Gastrocnemius medialis (tissue), 4 donors: ENCODE data around the gene USP36. TPM values are rescaled to one million over a fixed set of nuclear protein-coding genes. Genes with fewer than 3 reads are reported as not detected.

Experiments
- ATAC-seq, 2 donors: fragments of 150-250 bp; one replicate each; pipeline ENCODE4 v1.9.1; 2016
- DNase-seq, 2 donors: peaks; one replicate each; pipeline ENCODE4 v3.0.0-alpha.2; 2019
- H3K27ac ChIP-seq, 4 donors: fragments of 200-600 bp; sonication (generic); 1 replicate in 1 of 4; 2 replicates in 3 of 4; pipeline ENCODE4 v1.5.1; 2016 to 2018; ENCODE audit warnings: mild to moderate bottlenecking in 2 of 4, moderate library complexity in 1 of 4
- H3K27me3 ChIP-seq, 3 donors: fragments of 200-600 bp; sonication (generic) in 2 of 3; 1 replicate in 1 of 3; 2 replicates in 2 of 3; pipeline versions ENCODE4 v1.5.1 to v1.6.0; 2016 to 2019; ENCODE audit warnings: mild to moderate bottlenecking in 1 of 3, moderate library complexity in 1 of 3
- H3K36me3 ChIP-seq, 2 donors: fragments of 200-600 bp; sonication (generic) in 1 of 2; one replicate each; pipeline ENCODE4 v1.5.1; 2017 to 2018
- H3K4me1 ChIP-seq, 2 donors: fragments of 200-600 bp; sonication (generic) in 1 of 2; one replicate each; pipeline ENCODE4 v1.5.1; 2016 to 2017; ENCODE audit warnings: mild to moderate bottlenecking in 2 of 2
- H3K4me3 ChIP-seq, 4 donors: fragments of 200-600 bp; sonication (generic) in 3 of 4; 1 replicate in 1 of 4; 2 replicates in 3 of 4; pipeline ENCODE4 v1.5.1; 2016 to 2019; ENCODE audit warnings: mild to moderate bottlenecking in 2 of 4
- H3K9me3 ChIP-seq, 3 donors: fragments of 200-600 bp; sonication (generic) in 2 of 3; 1 replicate in 1 of 3; 2 replicates in 2 of 3; pipeline ENCODE4 v1.5.1; 2016 to 2019
- CTCF ChIP-seq, 5 experiments: fragments of 450-650 bp in 3 of 5; fragments of 200-600 bp in 2 of 5; sonication (generic) in 2 of 5; IDR thresholded peaks in 4 of 5; conservative IDR thresholded peaks in 1 of 5; 1 replicate in 4 of 5; 2 replicates in 1 of 5; pipeline ENCODE4 v1.5.1; 2016 to 2019; ENCODE audit warnings: antibody characterized with exemption in 5 of 5, mild to moderate bottlenecking in 3 of 5, moderate library complexity in 3 of 5
- POLR2A ChIP-seq, 2 donors: fragments of 450-650 bp; IDR thresholded peaks; one replicate each; pipeline ENCODE4 v1.6.1; 2017; ENCODE audit warnings: antibody characterized with exemption in 2 of 2, mild to moderate bottlenecking in 2 of 2, moderate library complexity in 2 of 2
- in situ Hi-C, 4 donors: fragments of 200-750 bp; cut with MboI; loops; one replicate each; pipeline versions ENCODE4 v1.15.0 to v1.8.0; 2017; ENCODE audit warnings: low sequenced_read_pairs in 4 of 4
- intact Hi-C: fragments of 100-400 bp; cut with DNase I; formaldehyde crosslinking; loops from one replicate; pipeline ENCODE4 v1.15.1; 2023; ENCODE audit warnings: low total_unique reads
- total RNA-seq, 4 donors: library from RNA; depleted of rRNA; stranded (reverse); fragments of >200 nt; gene quantifications; one replicate each; pipeline versions ENCODE4 v1.1.0 to v1.2.3, GENCODE V29; 2016

The USP36 gene
- total RNA-seq, 4 donors from 2014 or later, result 15.2 to 21.1 (median 20.0) TPM

GRCh38 chr17:78838574-78839005 is 2.0 kb downstream of the USP36 start:
- Histone ChIP-seq H3K4me3 (peak overlapping the region in 1 of 4 donors; percentile 86), H3K36me3 (peaks cover 3 to 41% of the 10 kb centered on the region in 2 donors), H3K9me3 (no peaks in the 10 kb centered on the region), H3K27ac (peak overlapping the region in 1 of 4 donors; percentile 96), H3K4me1 (peaks cover 13 to 18% of the 10 kb centered on the region in 2 donors), H3K27me3 (no peaks in the 10 kb centered on the region)
- intact Hi-C loops (loop anchor here (5.0 kb wide), 1 partner anchor 41 kb away; no protein-coding TSS in a partner anchor), in situ Hi-C loops (no loop called here)
- DNase-seq (no peak), ATAC-seq (no peak)
- TF ChIP-seq CTCF (IDR thresholded peaks at IDR 0.05 in 4 of 5, conservative IDR thresholded peaks at IDR 0.05 in 1 of 5), result no peak
- no peak for TF ChIP-seq POLR2A (IDR thresholded peaks at IDR 0.05)

DNA sequence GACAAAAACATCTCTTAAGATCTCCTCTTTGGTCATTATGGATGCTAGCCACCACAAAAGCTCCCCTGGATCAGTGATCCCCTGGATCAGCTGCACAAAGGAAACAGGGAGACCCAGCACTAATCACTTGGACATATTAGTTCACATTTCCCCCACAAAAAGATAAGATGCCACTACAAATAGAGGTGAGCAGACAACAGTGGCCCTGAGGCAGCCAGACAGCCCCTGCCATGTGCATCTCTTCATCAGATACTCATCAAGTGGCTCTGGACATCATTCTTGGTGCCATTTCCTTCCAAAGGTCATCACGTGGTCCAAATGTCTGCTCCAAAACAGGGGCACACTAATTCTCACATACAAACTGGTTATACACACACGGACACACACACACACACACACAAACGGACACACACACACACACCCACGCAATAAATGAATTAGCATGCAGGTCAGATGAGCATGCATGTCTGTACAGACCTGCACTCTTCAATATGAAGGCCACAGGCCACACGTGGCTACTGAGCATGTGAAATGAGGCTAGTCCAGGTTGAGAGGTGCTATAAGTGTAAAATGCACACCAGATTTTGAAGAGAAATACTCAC is 4.1 kb downstream of the USP36 start:
- ATAC-seq (no peak), DNase-seq (no peak)
- TF ChIP-seq CTCF (IDR thresholded peaks at IDR 0.05 in 4 of 5, conservative IDR thresholded peaks at IDR 0.05 in 1 of 5) (no peak), POLR2A (IDR thresholded peaks at IDR 0.05) (no peak)
- intact Hi-C loops (loop anchor here (5.0 kb wide), 1 partner anchor 39 kb away; no protein-coding TSS in a partner anchor), in situ Hi-C loops (no loop called here)
- no peaks in the 10 kb centered on the region for H3K9me3 ChIP-seq
- peaks cover 7 to 62% of the 10 kb centered on the region in 2 donors for H3K36me3 ChIP-seq
- no peak overlapping the region for H3K4me3 ChIP-seq
- H3K27me3 ChIP-seq, result no peaks in the 10 kb centered on the region
- no peak overlapping the region for H3K27ac ChIP-seq
- peaks cover 9 to 14% of the 10 kb centered on the region in 2 donors for H3K4me1 ChIP-seq

GRCh38 chr17:78834571-78834970 is 6.0 kb downstream of the USP36 start:
- H3K9me3 ChIP-seq, result no peaks in the 10 kb centered on the region
- ATAC-seq (no peak), DNase-seq (no peak)
- H3K4me3 ChIP-seq, result no peak overlapping the region
- H3K27me3 ChIP-seq, result no peaks in the 10 kb centered on the region
- intact Hi-C loops (no loop called here), in situ Hi-C loops (no loop called here)
- H3K27ac ChIP-seq, result no peak overlapping the region
- TF ChIP-seq CTCF (IDR thresholded peaks at IDR 0.05 in 4 of 5, conservative IDR thresholded peaks at IDR 0.05 in 1 of 5) (no peak), POLR2A (IDR thresholded peaks at IDR 0.05) (no peak)
- peaks cover 7 to 11% of the 10 kb centered on the region in 2 donors for H3K4me1 ChIP-seq
- H3K36me3 ChIP-seq, result peaks cover 7 to 75% of the 10 kb centered on the region in 2 donors

DNA sequence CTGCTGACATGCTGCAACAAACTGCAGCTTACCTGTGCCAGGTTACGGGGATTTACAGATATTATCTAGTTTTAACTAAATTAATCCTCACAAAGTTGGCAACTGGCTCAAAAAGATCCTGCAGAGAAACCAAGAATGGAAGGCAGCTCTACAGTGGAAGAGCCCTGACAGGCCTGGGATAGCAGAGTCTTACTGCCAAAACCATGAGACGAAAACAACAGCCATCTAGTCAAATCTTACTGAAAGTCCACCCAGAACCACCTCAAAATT is 8.1 kb downstream of the USP36 start:
- Histone ChIP-seq H3K27ac (no peak overlapping the region), H3K27me3 (no peaks in the 10 kb centered on the region), H3K4me1 (no peaks in the 10 kb centered on the region), H3K36me3 (peaks cover 7 to 89% of the 10 kb centered on the region in 2 donors), H3K9me3 (no peaks in the 10 kb centered on the region), H3K4me3 (no peak overlapping the region)
- intact Hi-C loops (no loop called here), in situ Hi-C loops (no loop called here)
- no peak for TF ChIP-seq POLR2A (IDR thresholded peaks at IDR 0.05)
- no peak for TF ChIP-seq CTCF (IDR thresholded peaks at IDR 0.05 in 4 of 5, conservative IDR thresholded peaks at IDR 0.05 in 1 of 5)
- DNase-seq (no peak), ATAC-seq (no peak)
